MG63 (cell line): ENCODE results near the gene SAFB2. TPM values are rescaled to one million over a fixed set of nuclear protein-coding genes. Genes with fewer than 3 reads are reported as not detected.
A peak's percentile ranks its signal among the peaks of the same experiment; 100 is the strongest.
"Not testable (repeated sequence)": the region's sequence is repeated elsewhere in the genome, so short reads cannot be mapped to it uniquely, and the experiment has no call there.

Experiments used
- DNase-seq: peaks from one replicate; pipeline ENCODE4 v3.0.0-alpha.2; 2020
- H3K27me3 ChIP-seq: fragments of 250-450 bp; sonication (Bioruptor Pico); 2 replicates; pipeline ENCODE4 v1.5.1; 2020; ENCODE audit warnings: mild to moderate bottlenecking, moderate library complexity
- H3K36me3 ChIP-seq: fragments of 250-450 bp; sonication (Bioruptor Pico); 2 replicates; pipeline ENCODE4 v1.5.1; 2020; ENCODE audit warnings: mild to moderate bottlenecking, moderate library complexity
- H3K4me3 ChIP-seq: fragments of 250-450 bp; sonication (Bioruptor Pico); 2 replicates; pipeline ENCODE4 v1.5.1; 2020; ENCODE audit warnings: mild to moderate bottlenecking, moderate library complexity
- H3K9me3 ChIP-seq: fragments of 250-450 bp; sonication (Bioruptor Pico); 2 replicates; pipeline ENCODE4 v1.5.1; 2020; ENCODE audit warnings: mild to moderate bottlenecking, moderate library complexity
- total RNA-seq: library from RNA; depleted of rRNA; stranded (reverse); fragments of >200 nt; shearing (Covaris generic); gene quantifications from 2 replicates; pipeline ENCODE4 v1.2.3, GENCODE V29; 2014; ENCODE audit warnings: low replicate concordance

Gene SAFB2
- total RNA-seq, 1 experiment from 2014 or later = 12.3 TPM

GRCh38 chr19:5621311-5621944, 1.1 kb downstream of the SAFB2 start:
- Histone ChIP-seq H3K36me3 (peaks cover 47% of the 10 kb centered on the region), H3K4me3 (peak overlapping the region; percentile 88), H3K27me3 (no peaks in the 10 kb centered on the region), H3K9me3 (no peaks in the 10 kb centered on the region)
- DNase-seq = no peak

GRCh38 chr19:5619946-5620345, 2.6 kb downstream of the SAFB2 start:
- Histone ChIP-seq H3K9me3 (no peaks in the 10 kb centered on the region), H3K27me3 (no peaks in the 10 kb centered on the region), H3K36me3 (peaks cover 44% of the 10 kb centered on the region), H3K4me3 (no peak overlapping the region)
- no peak for DNase-seq

GRCh38 chr19:5618591-5618990, 4.0 kb downstream of the SAFB2 start:
- Histone ChIP-seq H3K27me3 (no peaks in the 10 kb centered on the region), H3K36me3 (peaks cover 58% of the 10 kb centered on the region), H3K9me3 (no peaks in the 10 kb centered on the region), H3K4me3 (no peak overlapping the region)
- no peak for DNase-seq

- Histone ChIP-seq H3K4me3 (no peak overlapping the region), H3K27me3 (no peaks in the 10 kb centered on the region), H3K36me3 (peaks cover 72% of the 10 kb centered on the region), H3K9me3 (no peaks in the 10 kb centered on the region)
- DNase-seq = no peak
Measured at GRCh38 chr19:5617080-5617479, 5.5 kb downstream of the SAFB2 start.

GRCh38 chr19:5615756-5616327, 6.7 kb downstream of the SAFB2 start:
- H3K36me3 ChIP-seq = peaks cover 70% of the 10 kb centered on the region
- H3K27me3 ChIP-seq = no peaks in the 10 kb centered on the region
- H3K4me3 ChIP-seq = no peak overlapping the region
- no peaks in the 10 kb centered on the region for H3K9me3 ChIP-seq
- no peak for DNase-seq

DNA sequence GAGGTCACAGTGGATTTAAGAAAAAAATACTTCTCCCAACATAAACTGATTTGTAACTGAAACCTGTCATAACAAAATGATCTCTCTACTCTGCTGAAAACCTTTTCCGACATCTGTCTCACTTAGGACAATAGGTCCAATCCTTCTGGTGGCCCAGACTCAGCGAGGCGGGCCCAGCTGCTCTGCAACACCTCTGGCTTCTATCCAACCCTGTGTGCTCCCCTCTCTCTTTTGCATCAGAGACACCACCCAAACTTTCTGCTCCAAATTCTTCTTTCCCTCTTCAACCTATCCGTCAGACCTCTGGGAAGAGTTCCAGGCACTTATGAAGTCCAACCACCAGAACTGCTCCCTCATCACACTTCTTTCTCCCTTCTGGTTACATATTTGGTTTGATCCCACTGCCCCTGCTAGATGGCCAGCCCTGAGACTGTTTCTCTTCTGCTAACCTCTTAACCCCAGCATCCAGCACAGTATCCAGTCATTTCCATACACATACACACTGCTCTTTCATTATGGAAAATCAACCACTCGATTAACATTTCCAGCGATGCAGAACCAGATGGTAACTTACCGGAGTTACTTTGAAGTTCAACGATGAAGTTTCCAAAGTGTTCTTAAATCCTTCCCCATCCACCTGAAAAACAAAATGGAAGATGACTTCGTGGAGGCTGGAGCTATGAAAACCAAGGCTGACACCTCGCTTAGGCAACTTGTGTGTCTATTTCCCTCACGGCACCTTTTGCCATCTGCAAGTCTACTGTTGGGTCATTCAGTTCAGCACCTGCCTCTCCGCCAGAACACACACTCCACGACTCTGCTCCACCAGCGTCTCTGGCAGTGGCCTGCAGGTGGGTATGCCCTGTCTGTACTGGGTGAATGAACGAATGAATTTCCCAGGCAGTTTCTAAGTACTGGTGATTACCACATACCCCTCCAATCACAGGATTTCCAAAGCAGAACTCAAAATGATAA, 9.4 kb downstream of the SAFB2 start:
- DNase-seq = no peak
- H3K36me3 ChIP-seq = peaks cover 57% of the 10 kb centered on the region
- no peak overlapping the region for H3K4me3 ChIP-seq
- no peaks in the 10 kb centered on the region for H3K27me3 ChIP-seq
- no peaks in the 10 kb centered on the region for H3K9me3 ChIP-seq

DNA sequence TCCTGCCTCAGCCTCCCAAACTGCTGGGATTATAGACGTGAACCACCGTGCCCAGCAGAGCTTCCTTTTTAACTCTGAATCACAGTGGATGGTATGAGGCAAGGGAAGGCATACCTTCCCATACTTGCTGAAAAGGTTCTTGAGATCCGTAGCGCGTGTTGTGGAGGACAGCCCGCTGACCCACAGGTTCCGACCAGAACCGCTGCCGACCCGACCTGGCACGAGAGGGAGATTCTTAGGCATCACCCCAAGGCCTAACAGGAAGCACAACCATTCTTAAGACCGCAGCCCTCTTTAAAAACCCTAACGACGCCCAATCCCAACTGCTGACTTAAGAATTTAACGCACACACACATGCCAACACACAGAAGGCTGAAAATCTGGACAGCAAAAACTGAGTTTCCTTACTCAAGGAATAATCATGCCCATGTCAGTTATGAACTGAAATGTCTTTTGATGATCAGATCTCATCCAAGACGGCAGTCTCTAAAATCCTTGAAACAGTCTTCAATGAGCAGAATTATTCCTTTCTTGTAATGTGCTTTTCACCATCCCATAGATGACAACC, 12.6 kb downstream of the SAFB2 start:
- DNase-seq = no peak
- peaks cover 50% of the 10 kb centered on the region for H3K36me3 ChIP-seq
- no peaks in the 10 kb centered on the region for H3K27me3 ChIP-seq
- no peaks in the 10 kb centered on the region for H3K9me3 ChIP-seq
- H3K4me3 ChIP-seq = no peak overlapping the region

DNA sequence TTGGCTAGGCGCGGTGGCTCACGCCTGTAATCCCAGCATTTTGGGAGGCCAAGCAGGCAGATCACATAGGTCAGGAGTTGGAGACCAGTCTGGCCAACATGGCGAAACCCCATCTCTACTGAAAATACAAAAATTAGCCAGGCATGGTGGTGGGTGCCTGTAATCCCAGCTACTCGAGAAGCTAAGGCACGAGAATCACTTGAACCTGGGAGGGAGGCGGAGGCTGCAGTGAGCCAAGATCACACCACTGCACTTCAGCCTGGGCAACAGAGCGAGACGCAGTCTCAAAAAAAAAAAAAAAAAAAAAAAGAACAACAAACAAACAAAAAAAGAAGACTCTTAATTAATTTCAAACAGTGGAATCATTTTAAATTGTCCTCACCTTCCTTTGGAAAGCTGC, 13.8 kb downstream of the SAFB2 start:
- peaks cover 38% of the 10 kb centered on the region for H3K36me3 ChIP-seq
- not testable (repeated sequence) for DNase-seq, H3K4me3 ChIP-seq, H3K27me3 ChIP-seq, H3K9me3 ChIP-seq

- DNase-seq = no peak
- Histone ChIP-seq H3K27me3 (no peaks in the 10 kb centered on the region), H3K36me3 (peaks cover 33% of the 10 kb centered on the region), H3K4me3 (no peak overlapping the region), H3K9me3 (no peaks in the 10 kb centered on the region)
Measured at GRCh38 chr19:5608291-5608690, 14.3 kb downstream of the SAFB2 start.

DNA sequence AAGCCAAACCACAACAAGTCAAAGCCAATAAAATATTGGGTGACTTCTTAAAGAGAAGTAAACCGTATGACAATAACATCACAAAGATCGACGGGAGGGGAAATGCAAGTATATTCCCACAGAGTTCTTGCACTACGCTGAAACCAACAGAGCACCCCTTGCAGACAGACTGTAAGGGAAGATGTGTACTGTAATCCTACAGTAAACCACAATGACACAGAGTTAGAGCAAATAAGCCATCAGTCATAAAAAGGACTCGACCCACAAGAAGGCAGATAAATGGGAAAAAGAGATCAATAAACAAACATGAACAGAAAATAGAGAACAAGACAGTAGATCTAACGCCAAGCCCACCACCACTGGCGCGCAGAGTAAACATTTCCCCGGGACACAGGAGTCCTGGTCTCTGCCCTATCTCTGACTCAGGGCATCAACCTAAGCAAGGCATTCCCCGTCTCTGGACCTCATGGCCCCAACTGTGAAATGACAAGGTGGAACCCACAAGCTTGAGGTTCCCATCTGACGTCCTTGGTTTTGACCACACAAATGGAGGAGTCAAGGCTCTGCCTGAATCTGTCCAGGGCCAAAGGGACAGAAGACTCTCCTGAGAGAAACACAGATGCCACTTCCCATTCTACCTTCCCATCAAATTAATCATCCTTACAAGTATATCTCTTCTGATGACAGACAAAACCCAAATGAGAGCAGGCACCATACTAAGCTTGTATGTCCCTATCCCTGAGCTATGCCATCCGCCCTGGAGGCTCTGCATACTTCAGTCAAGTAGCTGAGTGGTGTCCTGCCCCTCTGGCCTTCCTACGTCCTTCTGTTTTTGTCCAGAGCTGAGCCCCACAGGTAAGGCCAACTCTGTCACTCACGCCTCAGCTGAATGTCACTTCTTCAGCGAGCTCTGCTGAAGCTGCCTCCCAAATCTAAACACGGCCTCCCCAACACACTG, 15.0 kb downstream of the SAFB2 start:
- no peak overlapping the region for H3K4me3 ChIP-seq
- peaks cover 30% of the 10 kb centered on the region for H3K36me3 ChIP-seq
- no peaks in the 10 kb centered on the region for H3K27me3 ChIP-seq
- no peak for DNase-seq
- H3K9me3 ChIP-seq = no peaks in the 10 kb centered on the region

DNA sequence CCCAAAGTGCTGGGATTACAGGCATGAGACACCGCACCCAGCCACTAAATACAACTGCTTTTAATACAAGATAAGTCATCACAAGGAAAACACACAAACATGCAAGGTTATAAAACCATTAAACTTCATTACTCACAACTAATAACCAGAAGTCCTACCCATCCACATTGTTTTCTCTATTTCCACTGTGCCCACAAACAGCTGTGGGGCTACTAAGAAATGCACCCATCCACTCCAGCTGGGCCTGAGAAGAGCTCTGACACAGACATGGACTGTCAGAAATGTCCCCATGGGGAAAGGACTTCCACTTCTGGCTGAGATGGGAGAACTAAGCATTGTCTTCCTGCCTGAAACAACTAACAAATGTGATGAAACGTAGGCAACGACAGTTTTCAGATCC, 17.2 kb downstream of the SAFB2 start:
- no peak for DNase-seq
- Histone ChIP-seq H3K27me3 (no peaks in the 10 kb centered on the region), H3K36me3 (peaks cover 26% of the 10 kb centered on the region), H3K4me3 (no peak overlapping the region), H3K9me3 (no peaks in the 10 kb centered on the region)

DNA sequence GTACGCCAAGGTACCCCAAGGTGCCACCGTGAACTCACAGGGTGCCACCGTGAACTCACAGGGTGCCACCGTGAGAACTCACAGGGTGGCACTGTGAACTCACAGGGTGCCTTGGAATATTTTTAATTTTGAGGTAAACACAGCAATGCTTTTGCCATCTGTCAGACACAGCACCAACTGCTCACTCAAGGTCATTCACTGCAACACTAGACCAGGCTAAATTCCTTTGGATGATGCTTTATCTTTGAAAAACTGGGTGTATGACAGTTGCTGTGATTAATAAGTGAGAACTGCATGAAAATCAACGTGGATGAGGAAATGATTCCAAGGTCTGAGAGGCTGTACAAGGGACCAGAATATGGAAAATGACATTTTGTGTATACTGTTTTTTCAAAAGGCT, 18.9 kb downstream of the SAFB2 start:
- Histone ChIP-seq H3K36me3 (peaks cover 26% of the 10 kb centered on the region), H3K4me3 (no peak overlapping the region), H3K9me3 (no peaks in the 10 kb centered on the region), H3K27me3 (no peaks in the 10 kb centered on the region)
- no peak for DNase-seq

DNA sequence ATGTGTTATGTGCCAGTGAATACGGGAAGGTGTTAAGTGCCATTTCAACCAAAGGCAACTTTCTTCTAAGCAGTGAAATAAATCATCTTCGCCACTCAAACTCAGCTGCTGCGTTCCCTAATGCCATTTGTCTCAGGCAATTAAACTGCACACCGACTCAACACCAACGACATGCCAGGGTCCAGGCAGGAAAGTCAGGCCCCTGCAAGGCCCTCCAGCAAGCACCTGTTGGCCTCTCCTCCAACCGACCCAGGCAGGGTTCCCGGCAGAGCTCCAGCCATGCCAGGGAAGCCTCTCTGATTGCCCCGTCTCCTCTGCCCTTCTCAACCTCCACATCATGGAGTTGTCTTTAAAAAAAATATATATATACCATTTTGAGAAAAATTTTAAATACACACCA, 21.8 kb downstream of the SAFB2 start:
- no peak for DNase-seq
- Histone ChIP-seq H3K4me3 (no peak overlapping the region), H3K27me3 (no peaks in the 10 kb centered on the region), H3K9me3 (no peaks in the 10 kb centered on the region), H3K36me3 (peaks cover 22% of the 10 kb centered on the region)

- DNase-seq = no peak
- no peak overlapping the region for H3K4me3 ChIP-seq
- H3K36me3 ChIP-seq = peaks cover 10% of the 10 kb centered on the region
- H3K9me3 ChIP-seq = no peaks in the 10 kb centered on the region
- H3K27me3 ChIP-seq = no peaks in the 10 kb centered on the region
Measured at GRCh38 chr19:5595745-5596144, 26.8 kb downstream of the SAFB2 start.

- H3K9me3 ChIP-seq = no peaks in the 10 kb centered on the region
- no peak for DNase-seq
- no peaks in the 10 kb centered on the region for H3K27me3 ChIP-seq
- no peak overlapping the region for H3K4me3 ChIP-seq
- H3K36me3 ChIP-seq = peaks cover 10% of the 10 kb centered on the region
Measured at GRCh38 chr19:5595129-5595528, 27.4 kb downstream of the SAFB2 start.

- Histone ChIP-seq H3K36me3 (peaks cover 6% of the 10 kb centered on the region), H3K9me3 (no peaks in the 10 kb centered on the region), H3K27me3 (no peaks in the 10 kb centered on the region), H3K4me3 (no peak overlapping the region)
- no peak for DNase-seq
Measured at GRCh38 chr19:5594521-5594950, 28.0 kb downstream of the SAFB2 start.
